Smooth muscle cell (in vitro differentiated cells): Measurements from ENCODE around the gene WASL. TPM values are rescaled to one million over a fixed set of nuclear protein-coding genes. Genes with fewer than 3 reads are reported as not detected.

Experiments used
- DNase-seq: peaks from one replicate; lab custom pipeline; 2025; ENCODE audit not compliant: unreplicated experiment; lab: John Stamatoyannopoulos, UW
- H2AFZ ChIP-seq: fragments of 200-600 bp; sonication (generic); 2 replicates; pipeline ENCODE4 v1.6.0; 2016; ENCODE audit warnings: antibody characterized with exemption, low read depth, mild to moderate bottlenecking
- H3F3A ChIP-seq: fragments of 200-600 bp; sonication (generic); 2 replicates; pipeline ENCODE4 v1.6.0; 2017; ENCODE audit warnings: antibody characterized with exemption, low read depth
- H3K27ac ChIP-seq: fragments of 200-600 bp; sonication (generic); 2 replicates; pipeline ENCODE4 v1.5.1; 2016; ENCODE audit warnings: low read depth, mild to moderate bottlenecking
- H3K27me3 ChIP-seq: fragments of 200-600 bp; sonication (generic); 2 replicates; pipeline ENCODE4 v1.6.1; 2016; ENCODE audit warnings: low read depth, mild to moderate bottlenecking
- H3K36me3 ChIP-seq: fragments of 200-600 bp; sonication (generic); 2 replicates; pipeline ENCODE4 v1.5.1; 2016; ENCODE audit warnings: low read depth
- H3K4me1 ChIP-seq: fragments of 200-600 bp; sonication (generic); 2 replicates; pipeline ENCODE4 v1.5.1; 2016; ENCODE audit warnings: low read depth
- H3K4me2 ChIP-seq: fragments of 200-600 bp; sonication (generic); 2 replicates; pipeline ENCODE4 v1.6.0; 2016; ENCODE audit warnings: mild to moderate bottlenecking
- H3K4me3 ChIP-seq: fragments of 200-600 bp; sonication (generic); 2 replicates; pipeline ENCODE4 v1.5.1; 2016; ENCODE audit warnings: mild to moderate bottlenecking
- H3K79me2 ChIP-seq: fragments of 200-600 bp; sonication (generic); 2 replicates; pipeline ENCODE4 v1.6.0; 2016; ENCODE audit warnings: low read depth, mild to moderate bottlenecking
- H3K9ac ChIP-seq: fragments of 200-600 bp; sonication (generic); 2 replicates; pipeline ENCODE4 v1.6.0; 2016; ENCODE audit warnings: low read depth
- H3K9me3 ChIP-seq: fragments of 200-600 bp; sonication (generic); replicated peaks from 2 replicates; pipeline ENCODE4 v1.5.1; 2016; ENCODE audit warnings: low read depth
- H4K20me1 ChIP-seq: fragments of 200-600 bp; sonication (generic); 2 replicates; pipeline ENCODE4 v1.6.0; 2016; ENCODE audit warnings: low read depth
- CTCF ChIP-seq: fragments of 200-600 bp; sonication (generic); IDR thresholded peaks from 2 replicates; pipeline ENCODE4 v1.5.1; 2017; ENCODE audit warnings: borderline replicate concordance, mild to moderate bottlenecking, antibody characterized with exemption; ENCODE audit not compliant: insufficient read depth, poor library complexity, severe bottlenecking
- WGBS: methylation state at CpG from one replicate; pipeline ENCODE4 v1.1.7; 2016; ENCODE audit warnings: low lambda C conversion rate; 5-methylcytosine and 5-hydroxymethylcytosine counted together
- polyA plus RNA-seq: library from polyadenylated mRNA; unstranded; fragments of >200 nt; fragmentation: Nextera tagmentation; extraction: Ambion mirVana; gene quantifications from 2 replicates; pipeline ENCODE4 v1.2.1, GENCODE V29; 2016
- total RNA-seq: library from RNA; depleted of rRNA; stranded (reverse); fragments of >200 nt; gene quantifications from 2 replicates; pipeline ENCODE4 v1.2.3, GENCODE V29; 2014

Gene WASL
- total and polyA plus RNA-seq, 2 experiments from 2014 or later, result 22.7 to 35.3 TPM

- Histone ChIP-seq H3K4me3 (no peak overlapping the region), H3K27ac (no peak overlapping the region), H3K9me3 (no peaks in the 10 kb centered on the region), H3K4me1 (no peaks in the 10 kb centered on the region), H3K36me3 (no peaks in the 10 kb centered on the region), H3K79me2 (no peaks in the 10 kb centered on the region), H4K20me1 (no peaks in the 10 kb centered on the region), H2AFZ (no peak overlapping the region), H3K4me2 (no peak overlapping the region), H3F3A (no peaks in the 10 kb centered on the region), H3K27me3 (no peaks in the 10 kb centered on the region), H3K9ac (no peak overlapping the region)
- 97% methylated on average over 1 of the region's 1 CpG for WGBS
- no peak for DNase-seq
- no peak for TF ChIP-seq CTCF
These were observed 96.4 kb downstream of the WASL start for GRCh38 chr7:123652406-123652805.

- Histone ChIP-seq H3K9me3 (no peaks in the 10 kb centered on the region), H3K27ac (no peak overlapping the region), H3K36me3 (no peaks in the 10 kb centered on the region), H3K4me1 (peaks cover 5% of the 10 kb centered on the region), H3K9ac (no peak overlapping the region), H3K79me2 (no peaks in the 10 kb centered on the region), H3F3A (no peaks in the 10 kb centered on the region), H2AFZ (no peak overlapping the region), H3K27me3 (no peaks in the 10 kb centered on the region), H3K4me2 (peak overlapping the region; percentile 6), H4K20me1 (no peaks in the 10 kb centered on the region), H3K4me3 (no peak overlapping the region)
- DNase-seq, result no peak
- 23% methylated on average over 2 of the region's 2 CpGs for WGBS
- no peak for TF ChIP-seq CTCF
These were observed 98.2 kb downstream of the WASL start for GRCh38 chr7:123650595-123650994.

GRCh38 chr7:123649964-123650363 is 98.8 kb downstream of the WASL start:
- TF ChIP-seq CTCF, result no peak
- Histone ChIP-seq H2AFZ (no peak overlapping the region), H3K27me3 (no peaks in the 10 kb centered on the region), H3K79me2 (no peaks in the 10 kb centered on the region), H3K4me1 (peaks cover 11% of the 10 kb centered on the region), H3F3A (no peaks in the 10 kb centered on the region), H3K4me3 (no peak overlapping the region), H3K4me2 (peak overlapping the region; percentile 6), H3K27ac (no peak overlapping the region), H4K20me1 (no peaks in the 10 kb centered on the region), H3K9me3 (no peaks in the 10 kb centered on the region), H3K36me3 (no peaks in the 10 kb centered on the region), H3K9ac (no peak overlapping the region)
- 6% methylated on average over 2 of the region's 2 CpGs for WGBS
- no peak for DNase-seq

- 45% methylated on average over 7 of the region's 7 CpGs for WGBS
- Histone ChIP-seq H3K79me2 (no peaks in the 10 kb centered on the region), H3K4me2 (no peak overlapping the region), H3K4me3 (no peak overlapping the region), H3K4me1 (peaks cover 27% of the 10 kb centered on the region), H3K36me3 (no peaks in the 10 kb centered on the region), H3K9me3 (no peaks in the 10 kb centered on the region), H3F3A (peaks cover 9% of the 10 kb centered on the region), H3K27ac (no peak overlapping the region), H4K20me1 (no peaks in the 10 kb centered on the region), H2AFZ (no peak overlapping the region), H3K27me3 (no peaks in the 10 kb centered on the region), H3K9ac (no peak overlapping the region)
- DNase-seq, result no peak
- TF ChIP-seq CTCF, result no peak
These were observed 101.6 kb downstream of the WASL start for GRCh38 chr7:123647106-123647730.
